Skeletal muscle cell (primary cell): Measurements from ENCODE around the gene NLGN2.

Experiments
- DNase-seq: peaks from one replicate; pipeline ENCODE4 v3.0.0-alpha.2; 2010; ENCODE audit warnings: low read depth
- H3K4me3 ChIP-seq: 2 replicates; pipeline ENCODE4 v1.5.1; 2011; ENCODE audit warnings: low read depth, mild to moderate bottlenecking, control low read depth, low read length, moderate library complexity

Gene NLGN2

DNA sequence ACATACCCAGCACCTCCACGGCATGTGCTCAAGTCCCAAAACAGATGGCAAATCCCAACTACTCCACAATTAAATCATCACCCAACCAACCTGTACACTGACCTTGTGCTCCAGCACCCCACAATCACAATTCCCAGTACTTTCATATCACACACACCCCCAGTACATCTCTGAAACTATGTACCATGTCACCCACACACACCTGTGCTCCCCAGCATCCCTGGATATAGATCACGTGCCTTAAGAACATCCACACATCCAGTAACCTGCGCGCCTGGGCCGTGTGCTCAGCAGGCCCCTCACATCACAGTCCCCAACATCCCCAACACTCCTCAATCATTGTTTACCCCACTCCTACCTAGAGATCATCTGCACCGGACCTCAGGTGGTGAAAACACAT, 2.1 kb downstream of the NLGN2 start:
- H3K4me3 ChIP-seq = no peak overlapping the region
- no peak for DNase-seq

DNA sequence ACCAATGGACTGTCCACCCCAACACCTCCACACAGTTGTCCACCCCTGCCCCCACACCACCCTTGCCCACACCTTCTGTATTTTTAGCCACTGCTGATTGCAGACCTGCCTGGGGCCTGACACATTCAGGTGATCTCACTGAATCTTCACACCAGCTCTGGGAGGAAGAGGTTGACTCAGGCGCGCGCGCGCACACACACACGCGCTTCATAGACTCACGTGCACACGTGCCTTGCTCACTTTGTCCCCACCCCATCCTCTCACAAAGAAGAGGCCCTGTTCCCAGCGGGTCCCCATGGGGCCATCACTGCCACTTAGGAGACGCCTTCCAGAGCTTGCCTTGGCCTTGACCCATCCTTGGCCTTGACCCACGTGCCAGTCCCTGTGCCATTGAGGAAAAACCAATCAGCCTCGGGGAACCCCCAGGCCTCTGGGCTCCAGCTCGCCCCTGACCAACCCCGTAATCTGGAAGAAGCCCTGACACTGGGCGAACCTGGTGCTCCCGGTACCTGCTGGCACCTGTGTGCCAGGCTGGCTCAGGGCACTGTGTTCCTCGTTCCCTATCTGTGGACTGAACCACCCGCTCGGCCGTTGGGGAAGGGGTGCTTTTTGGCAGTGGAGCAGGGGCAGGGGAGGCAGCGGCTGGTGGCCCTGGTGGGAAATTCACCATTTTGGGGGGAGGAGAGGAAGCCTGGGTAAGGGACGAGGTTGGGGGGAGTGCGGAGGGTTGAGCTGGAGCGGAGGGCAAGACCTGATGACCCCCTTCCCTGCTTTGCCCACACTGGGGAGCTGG, 3.2 kb downstream of the NLGN2 start:
- DNase-seq = no peak
- H3K4me3 ChIP-seq = no peak overlapping the region

DNA sequence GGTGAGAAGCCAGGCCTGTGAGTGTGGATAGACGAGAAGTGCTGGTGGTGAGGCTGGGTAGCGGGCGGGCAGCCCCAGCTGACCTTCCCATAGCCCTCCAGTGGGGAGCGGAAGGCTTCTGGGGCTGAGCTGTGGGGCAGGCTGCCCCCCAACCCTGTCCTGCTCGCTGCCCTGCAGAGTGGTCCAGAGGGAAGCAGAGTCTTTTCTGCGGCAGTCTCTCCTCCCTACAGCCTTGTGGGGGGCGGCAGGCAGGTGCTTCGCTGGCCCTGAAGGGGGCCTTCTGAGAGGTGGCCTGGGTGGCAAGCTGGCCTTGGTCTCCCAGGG, 3.7 kb downstream of the NLGN2 start:
- no peak overlapping the region for H3K4me3 ChIP-seq
- no peak for DNase-seq

DNA sequence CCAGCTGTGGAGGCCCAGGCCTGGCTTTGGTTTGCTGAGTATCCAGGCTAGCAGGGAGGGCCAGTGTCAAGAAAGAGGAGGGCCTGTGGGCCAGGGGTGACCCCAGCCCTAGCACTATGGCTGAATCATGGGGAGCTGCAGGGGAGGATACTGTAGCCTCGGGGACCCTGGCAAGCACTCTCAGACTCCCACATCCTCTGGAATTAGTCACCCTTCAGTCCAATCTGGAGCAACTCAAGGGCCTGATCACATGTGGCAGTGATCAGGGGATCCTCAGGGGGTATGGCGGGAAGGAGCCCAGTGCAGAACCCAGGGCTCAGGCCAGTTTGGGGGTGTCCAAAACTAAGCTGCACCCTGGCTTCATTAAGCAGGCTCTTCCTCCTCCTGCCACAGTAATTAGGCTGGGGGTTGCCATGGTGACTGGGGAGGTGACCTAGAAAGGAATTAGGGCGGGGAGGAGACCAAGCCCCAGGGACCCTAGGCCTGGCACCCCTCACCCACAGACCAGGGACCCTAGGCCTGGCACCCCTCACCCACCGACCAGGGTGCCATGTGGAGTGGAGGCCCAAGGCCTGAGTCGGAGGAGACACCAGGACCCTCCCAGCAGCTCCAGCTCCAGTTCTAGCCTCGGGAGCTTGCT, 5.8 kb downstream of the NLGN2 start:
- H3K4me3 ChIP-seq = no peak overlapping the region
- no peak for DNase-seq

DNA sequence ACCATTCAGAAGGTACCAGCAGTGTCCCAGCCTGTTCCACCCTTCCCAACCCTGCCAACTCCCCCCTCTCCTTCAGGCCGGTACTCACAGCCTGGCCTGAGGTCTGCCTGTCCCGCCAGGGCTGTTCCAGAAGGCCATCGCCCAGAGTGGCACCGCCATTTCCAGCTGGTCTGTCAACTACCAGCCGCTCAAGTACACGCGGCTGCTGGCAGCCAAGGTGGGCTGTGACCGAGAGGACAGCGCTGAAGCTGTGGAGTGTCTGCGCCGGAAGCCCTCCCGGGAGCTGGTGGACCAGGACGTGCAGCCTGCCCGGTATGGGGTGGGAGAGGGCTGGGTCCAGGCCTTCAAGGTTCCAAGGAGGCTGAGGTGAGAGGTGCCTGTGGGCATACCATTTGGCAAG, 7.2 kb downstream of the NLGN2 start:
- DNase-seq = no peak
- no peak overlapping the region for H3K4me3 ChIP-seq

DNA sequence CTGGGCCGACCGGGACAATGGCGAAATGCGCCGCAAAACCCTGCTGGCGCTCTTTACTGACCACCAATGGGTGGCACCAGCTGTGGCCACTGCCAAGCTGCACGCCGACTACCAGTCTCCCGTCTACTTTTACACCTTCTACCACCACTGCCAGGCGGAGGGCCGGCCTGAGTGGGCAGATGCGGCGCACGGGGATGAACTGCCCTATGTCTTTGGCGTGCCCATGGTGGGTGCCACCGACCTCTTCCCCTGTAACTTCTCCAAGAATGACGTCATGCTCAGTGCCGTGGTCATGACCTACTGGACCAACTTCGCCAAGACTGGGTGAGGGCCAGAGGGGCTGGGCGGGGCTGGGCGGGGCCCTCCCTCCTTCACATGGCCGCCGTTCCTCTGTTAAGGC, 8.1 kb downstream of the NLGN2 start:
- no peak overlapping the region for H3K4me3 ChIP-seq
- no peak for DNase-seq

DNA sequence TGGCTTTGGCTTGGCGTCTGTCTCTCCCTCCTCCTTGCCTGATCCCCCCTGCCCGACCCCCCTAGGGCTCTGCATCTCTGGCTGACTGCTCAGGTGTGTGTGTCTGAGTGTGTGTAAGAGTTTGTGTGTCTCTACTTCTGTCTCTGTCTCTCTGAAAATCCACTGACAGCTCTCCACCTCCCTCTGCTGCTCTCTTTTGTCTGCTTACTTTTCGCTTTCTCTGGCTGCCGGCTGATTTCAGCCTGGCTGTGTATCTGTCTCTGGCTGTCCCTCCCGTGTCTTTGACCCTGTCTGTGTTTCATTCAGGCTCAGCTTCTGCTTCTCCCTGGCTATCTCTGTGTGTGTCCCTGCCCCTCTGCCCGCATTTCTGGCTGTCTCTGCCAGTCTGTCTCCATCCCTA, 8.7 kb downstream of the NLGN2 start:
- DNase-seq = no peak
- no peak overlapping the region for H3K4me3 ChIP-seq

DNA sequence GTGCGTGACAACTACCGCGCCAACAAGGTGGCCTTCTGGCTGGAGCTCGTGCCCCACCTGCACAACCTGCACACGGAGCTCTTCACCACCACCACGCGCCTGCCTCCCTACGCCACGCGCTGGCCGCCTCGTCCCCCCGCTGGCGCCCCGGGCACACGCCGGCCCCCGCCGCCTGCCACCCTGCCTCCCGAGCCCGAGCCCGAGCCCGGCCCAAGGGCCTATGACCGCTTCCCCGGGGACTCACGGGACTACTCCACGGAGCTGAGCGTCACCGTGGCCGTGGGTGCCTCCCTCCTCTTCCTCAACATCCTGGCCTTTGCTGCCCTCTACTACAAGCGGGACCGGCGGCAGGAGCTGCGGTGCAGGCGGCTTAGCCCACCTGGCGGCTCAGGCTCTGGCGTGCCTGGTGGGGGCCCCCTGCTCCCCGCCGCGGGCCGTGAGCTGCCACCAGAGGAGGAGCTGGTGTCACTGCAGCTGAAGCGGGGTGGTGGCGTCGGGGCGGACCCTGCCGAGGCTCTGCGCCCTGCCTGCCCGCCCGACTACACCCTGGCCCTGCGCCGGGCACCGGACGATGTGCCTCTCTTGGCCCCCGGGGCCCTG, 9.5 kb downstream of the NLGN2 start:
- H3K4me3 ChIP-seq = no peak overlapping the region
- no peak for DNase-seq

DNA sequence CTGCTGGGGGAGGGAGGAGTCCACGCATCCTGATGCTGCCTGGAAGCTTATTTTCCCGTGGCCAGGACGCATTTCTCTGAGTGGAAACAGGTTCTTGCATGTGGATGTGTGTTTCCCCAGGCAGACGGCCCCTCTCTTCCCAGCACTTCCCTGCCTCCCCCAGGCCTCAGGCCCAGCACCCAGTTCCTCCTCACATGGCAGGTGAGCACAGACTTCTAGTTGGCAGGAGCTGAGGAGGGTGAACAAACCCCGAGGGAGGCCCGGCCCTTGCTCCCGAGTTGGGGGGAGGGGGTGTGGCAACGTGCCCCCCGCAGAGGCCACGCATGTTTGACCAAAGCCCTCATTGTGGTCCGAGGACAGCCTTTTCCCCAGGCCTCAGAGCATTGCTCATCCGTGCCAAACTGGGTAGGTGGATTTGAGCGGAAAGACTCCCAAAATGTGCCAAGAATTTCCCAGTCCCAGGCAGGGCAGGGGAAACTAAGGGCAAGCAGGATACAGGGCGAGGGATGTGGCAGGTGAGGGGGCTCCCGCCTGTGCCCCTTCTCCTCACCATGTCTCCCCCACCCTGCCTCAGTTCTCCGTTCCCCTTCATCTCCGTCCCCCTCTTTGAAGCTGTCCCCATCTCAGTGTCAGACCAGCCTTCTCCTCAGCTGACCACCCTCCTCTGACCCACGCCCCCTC, 11.0 kb downstream of the NLGN2 start:
- no peak overlapping the region for H3K4me3 ChIP-seq
- DNase-seq = no peak

DNA sequence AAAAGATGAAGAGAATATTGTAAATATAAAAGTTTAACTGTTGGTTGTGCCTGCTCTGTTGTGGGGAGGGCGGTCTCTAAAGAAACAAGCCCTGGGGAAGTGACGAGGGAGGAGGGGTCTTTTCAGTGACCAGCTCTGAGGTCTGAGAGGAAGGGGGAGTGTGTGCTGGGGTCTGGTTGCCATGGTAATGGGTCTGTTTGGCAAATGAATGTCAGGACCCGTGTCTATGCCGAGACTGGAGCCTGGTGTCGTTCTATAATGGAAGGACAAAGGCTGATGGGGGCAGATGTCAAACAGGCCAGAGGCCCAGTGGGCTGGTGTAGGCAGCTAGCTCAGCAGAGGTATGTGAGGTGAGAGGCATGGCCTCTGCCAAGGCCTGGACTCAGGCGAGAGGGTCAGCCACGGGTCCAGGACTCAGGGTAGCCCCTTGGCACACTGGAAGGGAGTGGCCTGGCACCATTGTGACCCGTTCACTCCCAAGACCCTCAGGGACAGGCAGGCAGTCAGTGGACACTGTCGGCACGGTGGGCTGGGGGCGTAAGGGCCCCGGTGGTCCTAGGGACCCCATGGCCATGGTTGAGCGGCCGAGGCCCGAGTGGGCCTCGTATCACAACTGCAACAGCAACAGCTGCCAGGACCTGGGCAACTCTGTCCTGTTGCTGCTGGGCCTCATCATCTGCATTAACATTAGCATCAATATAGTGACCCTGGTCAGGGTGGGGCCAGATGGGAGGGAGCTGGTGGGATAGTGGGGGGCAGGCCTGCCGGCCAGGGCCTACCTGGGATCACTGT, 12.4 kb downstream of the NLGN2 start, which contains the start of gene SPEM1:
Gene SPEM1, plus strand, starts transcription at position 506 of the 792 bp plus-strand sequence. Its CDS starts 61 bp downstream, at position 567.
- no peak for DNase-seq
- H3K4me3 ChIP-seq = no peak within 1 kb of the TSS

DNA sequence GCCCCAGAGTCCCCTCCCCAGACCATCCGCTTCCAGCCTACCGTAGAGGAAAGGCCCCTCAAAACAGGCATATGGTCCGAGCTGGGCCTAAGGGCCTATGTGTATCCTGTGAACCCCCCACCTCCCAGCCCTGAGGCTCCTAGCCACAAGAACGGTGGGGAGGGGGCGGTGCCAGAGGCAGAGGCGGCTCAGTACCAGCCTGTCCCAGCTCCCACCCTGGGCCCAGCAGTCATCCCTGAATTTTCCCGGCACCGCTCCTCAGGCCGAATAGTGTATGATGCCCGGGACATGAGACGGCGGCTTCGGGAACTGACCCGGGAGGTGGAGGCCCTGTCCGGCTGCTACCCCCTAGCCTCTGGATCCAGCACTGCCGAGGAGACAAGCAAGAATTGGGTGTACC, 13.5 kb downstream of the NLGN2 start:
- no peak overlapping the region for H3K4me3 ChIP-seq
- no peak for DNase-seq

DNA sequence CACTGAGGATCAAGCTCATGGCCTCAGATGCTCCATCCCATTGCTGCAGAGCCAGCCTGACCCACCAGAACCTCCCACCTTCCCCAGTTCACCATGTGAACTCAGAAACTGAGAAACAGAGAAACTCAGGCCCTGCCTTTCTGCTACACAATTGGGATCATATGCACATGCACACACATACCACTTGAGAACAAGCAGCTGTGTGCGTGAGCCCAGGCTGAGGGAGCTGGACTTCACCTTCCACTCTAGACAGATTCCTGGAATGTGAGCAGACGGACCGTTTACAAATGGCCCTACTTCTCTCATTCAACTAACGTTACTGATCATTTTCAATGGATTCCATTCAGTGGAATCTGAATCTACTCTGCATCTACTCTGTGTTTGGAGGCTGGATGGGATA, 16.0 kb downstream of the NLGN2 start:
- H3K4me3 ChIP-seq = no peak overlapping the region
- no peak for DNase-seq

DNA sequence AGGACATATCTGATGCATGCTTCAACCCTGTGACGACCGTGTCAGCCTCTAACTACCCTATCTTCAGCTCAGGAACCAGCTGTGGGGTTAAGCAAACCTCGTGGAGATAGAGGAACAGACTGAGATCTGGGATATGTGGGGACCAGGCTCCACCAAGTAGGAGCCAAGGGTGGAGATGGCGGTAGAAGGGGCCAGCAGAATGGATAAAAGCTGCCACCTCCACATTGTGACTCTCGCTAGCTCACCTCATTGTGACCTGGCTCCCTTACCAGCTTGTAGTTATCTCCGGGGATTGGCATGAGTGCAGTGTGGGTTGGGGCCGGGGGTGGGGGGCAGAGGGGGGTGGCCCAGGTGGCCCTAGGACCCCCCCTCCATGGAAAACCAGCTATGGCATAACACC, 17.7 kb downstream of the NLGN2 start, which contains the start of gene SPEM2:
Gene SPEM2, plus strand, starts transcription at position 301 of the 400 bp plus-strand sequence. Its CDS starts 73 bp downstream, at position 374.
- H3K4me3 ChIP-seq = no peak within 1 kb of the TSS

DNA sequence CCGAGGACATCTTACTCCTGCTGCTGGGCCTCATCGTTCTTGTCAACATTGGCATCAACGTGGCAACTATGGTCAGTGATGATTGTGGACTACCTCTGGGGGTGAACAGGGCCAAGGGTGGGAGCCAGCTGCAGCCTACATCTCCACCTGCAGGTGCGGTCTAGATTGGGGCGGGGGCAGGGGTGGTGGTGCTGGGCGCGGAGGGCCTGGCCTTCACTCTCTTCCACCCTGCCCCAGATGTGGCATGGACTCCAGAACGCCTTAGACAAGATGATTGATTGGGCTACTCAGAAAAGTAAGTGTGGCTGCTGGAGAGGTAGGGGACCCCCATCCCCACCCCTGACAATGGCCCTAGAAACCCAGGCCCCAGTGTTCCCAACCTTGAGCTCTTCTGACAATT, 18.1 kb downstream of the NLGN2 start:
- no peak overlapping the region for H3K4me3 ChIP-seq
- DNase-seq = no peak

More for the DNA sequence above, 17.7 kb downstream of the NLGN2 start, which contains the start of gene SPEM2:
- no peak for DNase-seq

DNA sequence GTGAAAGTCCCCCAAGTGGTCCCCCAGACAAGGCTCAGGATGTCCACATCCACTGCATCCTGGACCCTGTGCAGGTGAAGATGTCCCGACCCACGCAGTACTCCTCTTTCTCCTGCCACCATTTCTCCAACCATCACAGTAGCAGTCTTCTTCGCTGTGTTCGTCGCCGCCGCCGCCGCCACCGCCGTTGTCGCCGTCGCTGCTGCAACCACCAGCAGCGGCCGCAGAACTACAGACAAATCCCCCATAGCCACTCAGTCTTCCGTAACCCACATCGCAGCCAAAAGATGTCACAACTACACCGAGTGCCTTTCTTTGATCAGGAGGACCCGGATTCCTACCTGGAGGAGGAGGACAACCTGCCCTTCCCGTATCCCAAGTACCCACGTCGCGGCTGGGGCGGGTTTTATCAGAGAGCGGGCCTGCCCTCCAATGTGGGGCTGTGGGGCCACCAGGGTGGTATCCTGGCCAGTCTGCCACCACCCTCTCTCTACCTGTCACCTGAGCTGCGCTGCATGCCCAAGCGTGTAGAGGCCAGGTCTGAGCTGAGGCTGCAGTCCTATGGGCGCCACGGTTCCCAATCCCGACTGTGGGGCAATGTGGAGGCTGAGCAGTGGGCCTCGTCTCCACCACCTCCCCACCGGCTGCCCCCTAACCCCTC, 18.7 kb downstream of the NLGN2 start:
- no peak for DNase-seq
- H3K4me3 ChIP-seq = no peak overlapping the region

DNA sequence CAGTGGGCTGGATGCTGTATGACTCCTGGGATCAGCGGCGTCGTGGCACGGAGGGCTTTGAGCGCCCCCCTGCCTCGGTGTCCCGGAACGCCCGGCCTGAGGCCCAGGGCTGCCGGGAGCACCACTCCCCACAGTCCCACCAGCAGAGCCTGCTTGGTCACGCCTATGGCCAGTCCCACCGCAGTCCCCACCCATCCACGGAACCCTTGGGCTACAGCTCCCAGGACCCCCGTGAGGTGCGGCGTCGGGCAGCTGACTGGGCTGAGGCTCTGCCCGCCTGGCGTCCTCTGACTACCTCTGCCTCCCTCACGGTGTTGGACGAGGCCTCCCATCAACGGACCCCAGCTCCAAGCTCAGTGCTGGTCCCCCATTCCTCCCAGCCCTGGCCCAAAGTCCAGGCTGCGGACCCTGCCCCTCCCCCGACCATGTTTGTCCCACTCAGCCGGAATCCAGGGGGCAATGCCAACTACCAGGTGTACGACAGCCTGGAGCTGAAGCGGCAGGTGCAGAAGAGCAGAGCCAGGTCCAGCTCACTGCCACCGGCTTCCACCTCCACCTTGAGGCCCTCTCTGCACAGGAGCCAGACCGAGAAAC, 19.3 kb downstream of the NLGN2 start:
- H3K4me3 ChIP-seq = no peak overlapping the region
- no peak for DNase-seq

DNA sequence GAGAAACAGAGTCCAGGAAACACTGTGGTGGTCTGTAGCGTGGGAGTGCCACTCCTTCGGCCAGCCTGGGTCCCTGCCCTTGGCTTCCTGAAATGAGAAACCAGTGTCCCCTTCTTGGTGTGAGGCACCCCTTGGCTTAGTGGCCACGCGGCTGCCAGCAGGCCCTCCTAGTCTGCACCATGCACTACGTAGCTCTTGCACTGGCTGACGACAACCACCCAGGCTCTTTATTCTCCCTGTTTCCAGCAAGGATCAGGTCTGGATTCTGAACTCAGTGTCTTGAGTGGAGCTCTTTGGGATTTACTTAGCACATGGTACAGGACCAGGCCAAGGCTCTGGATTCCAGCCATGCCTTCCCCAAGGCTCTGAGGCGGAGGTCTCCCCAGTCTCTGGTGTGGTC, 19.9 kb downstream of the NLGN2 start:
- H3K4me3 ChIP-seq = no peak overlapping the region
- no peak for DNase-seq

DNA sequence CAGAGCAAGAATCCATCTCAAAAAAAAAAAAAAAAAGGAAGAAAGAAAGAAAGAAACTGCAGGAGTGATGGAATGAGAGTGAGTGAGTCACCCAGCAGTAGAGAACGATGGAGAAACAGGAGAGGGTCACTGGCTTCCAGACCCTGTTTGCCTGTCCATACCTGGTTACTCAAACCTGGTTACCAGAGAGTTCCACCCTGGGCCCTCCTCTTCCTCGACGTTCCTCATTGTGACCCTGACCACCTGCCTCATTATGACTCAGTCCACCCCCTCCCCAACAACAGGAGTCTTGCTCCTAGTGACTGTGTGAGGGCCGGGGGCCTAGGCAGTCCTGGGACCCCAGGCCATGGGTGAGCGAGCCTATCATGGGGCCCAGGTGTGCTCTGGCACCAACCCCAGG, 20.9 kb downstream of the NLGN2 start, which contains the start of gene SPEM3:
Gene SPEM3, plus strand, starts transcription at position 301 of the 400 bp plus-strand sequence. Its CDS starts 46 bp downstream, at position 347.
- no peak within 1 kb of the TSS for H3K4me3 ChIP-seq
- DNase-seq = no peak
